ENCODE data around the gene FRG2B. TPM values are rescaled to one million over a fixed set of nuclear protein-coding genes. Genes with fewer than 3 reads are reported as not detected.
"Not testable (repeated sequence)": the region's sequence is repeated elsewhere in the genome, so short reads cannot be mapped to it uniquely, and the experiment has no call there.

Gene FRG2B
- total and polyA plus RNA-seq, 2 of the 8 experiments (the other 6 are each of a cell fraction or from before 2014, with no cell fraction given) = not detected

GRCh38 chr10:133577037-133577436, 49.6 kb downstream of the FRG2B start:
- peaks cover 12 to 40% of the 10 kb centered on the region in 2 experiments for H3K9me3 ChIP-seq (ENCODE audit: insufficient read depth in 2 of 2, low read depth in 1 of 2, low read length in 1 of 2)
- H2AK5ac ChIP-seq (ENCODE audit: low read depth, low read length); H3K79me1 ChIP-seq (ENCODE audit: low read depth, low read length); H2AFZ ChIP-seq (ENCODE audit: low read length); H3K4ac ChIP-seq (replicated peaks; ENCODE audit: insufficient read length, low read depth, low read length); H3K9ac ChIP-seq (replicated peaks in 1 of 4; ENCODE audit: extremely low read depth in 1 of 4, low read depth in 3 of 4, low read length in 3 of 4); H2BK5ac ChIP-seq (ENCODE audit: low read depth, low read length); H2BK15ac ChIP-seq (ENCODE audit: low read length); H3K14ac ChIP-seq (ENCODE audit: insufficient read length); H3K27ac ChIP-seq (ENCODE audit: low read depth, low read length); H2BK12ac ChIP-seq (ENCODE audit: low read depth, low read length); H4K5ac ChIP-seq (ENCODE audit: insufficient read length, low read depth, low read length); H4K20me1 ChIP-seq (replicated peaks in 1 of 2; ENCODE audit: control insufficient read depth in 1 of 2, insufficient read depth in 2 of 2, low read length in 2 of 2); H4K8ac ChIP-seq (ENCODE audit: extremely low read depth, insufficient read depth, low read length); POLR2A ChIA-PET (ENCODE audit: partially characterized antibody); H2BK120ac ChIP-seq (replicated peaks; ENCODE audit: low read depth, low read length); H3K36me3 ChIP-seq (ENCODE audit: control insufficient read depth in 2 of 4, insufficient read depth in 4 of 4, low read length in 3 of 4); CTCF ChIA-PET (ENCODE audit: partially characterized antibody); H3K79me2 ChIP-seq (ENCODE audit: control insufficient read depth in 1 of 2, insufficient read depth in 2 of 2, low read length in 2 of 2); H3K4me2 ChIP-seq (ENCODE audit: insufficient read depth in 1 of 2, low read depth in 2 of 2, low read length in 2 of 2); H3K56ac ChIP-seq (replicated peaks; ENCODE audit: insufficient read length, low read depth, low read length); H3K18ac ChIP-seq (ENCODE audit: extremely low read depth, low read length); H3K23me2 ChIP-seq (ENCODE audit: low read depth, low read length); FAIRE-seq; H3K23ac ChIP-seq (ENCODE audit: insufficient read length); H3K4me1 ChIP-seq (replicated peaks in 1 of 4; ENCODE audit: control insufficient read depth in 3 of 4, insufficient read depth in 4 of 4, low read length in 3 of 4); H4K91ac ChIP-seq (replicated peaks; ENCODE audit: insufficient read length, low read length); H3K27me3 ChIP-seq (replicated peaks in 1 of 4; ENCODE audit: control insufficient read depth in 3 of 4, extremely low read depth in 1 of 4, insufficient read depth in 3 of 4, low read length in 3 of 4); H3K4me3 ChIP-seq (ENCODE audit: extremely low read depth in 1 of 4, insufficient read depth in 2 of 4, low read depth in 3 of 4, low read length in 4 of 4); DNase-seq (ENCODE audit: low read depth in 1 of 2, low spot score in 2 of 2); H2BK20ac ChIP-seq (ENCODE audit: low read length): not testable (repeated sequence)
- WGBS, 2 experiments (ENCODE audit: extremely low coverage in 1 of 2, insufficient coverage in 1 of 2, insufficient read length in 1 of 2, insufficient replicate concordance in 2 of 2, low coverage in 1 of 2, low lambda C conversion rate in 2 of 2, missing lambda C conversion rate in 1 of 2) = no CpG with 5 or more reads among the region's 31 CpGs

Other genes starting within 250 kb of the FRG2B start
- 4.2 and 4.3 TPM in 2 replicates for gene PAOX, start 247.5 kb downstream of the FRG2B start, total RNA-seq (2021; fragmentation: NEBNext Ultra II Directional; extraction: Animal tissue kit (Norgen Biotek cat#: 25700))
- gene PAOX, start 247.5 kb downstream of the FRG2B start, polyA plus RNA-seq (2011; rRNA removed) = 3.7 and 6.5 TPM in 2 replicates
- 56.6 and 57.8 TPM in 2 replicates for gene MTG1, start 232.6 kb downstream of the FRG2B start, total RNA-seq (2021; fragmentation: NEBNext Ultra II Directional; extraction: Animal tissue kit (Norgen Biotek cat#: 25700))
- gene MTG1, start 232.6 kb downstream of the FRG2B start, polyA plus RNA-seq (2011; rRNA removed) = 81.6 and 97.2 TPM in 2 replicates
- gene SPRN, start 202.2 kb downstream of the FRG2B start, total RNA-seq (2021; fragmentation: NEBNext Ultra II Directional; extraction: Animal tissue kit (Norgen Biotek cat#: 25700)) = 0.24 and 0.42 TPM in 2 replicates
- gene SPRN, start 202.2 kb downstream of the FRG2B start, polyA plus RNA-seq (2011; rRNA removed) = 0.23 and 0.30 TPM in 2 replicates
- 0.10 and 0.19 TPM in 2 replicates for gene SCART1, start 172.8 kb downstream of the FRG2B start, total RNA-seq (2021; fragmentation: NEBNext Ultra II Directional; extraction: Animal tissue kit (Norgen Biotek cat#: 25700))
- gene SCART1, start 172.8 kb downstream of the FRG2B start, polyA plus RNA-seq (2011; rRNA removed) = 0.14 and 0.22 TPM in 2 replicates
- gene CYP2E1, start 99.4 kb downstream of the FRG2B start, total RNA-seq (2021; fragmentation: NEBNext Ultra II Directional; extraction: Animal tissue kit (Norgen Biotek cat#: 25700)) = not detected in 2 replicates
- 0.11 TPM in 2 replicates for gene CYP2E1, start 99.4 kb downstream of the FRG2B start, polyA plus RNA-seq (2011; rRNA removed)
- gene SYCE1, start 61.2 kb downstream of the FRG2B start, total RNA-seq (2021; fragmentation: NEBNext Ultra II Directional; extraction: Animal tissue kit (Norgen Biotek cat#: 25700)) = not detected in 2 replicates
- not detected in 2 replicates for gene SYCE1, start 61.2 kb downstream of the FRG2B start, polyA plus RNA-seq (2011; rRNA removed)